B cell (primary cell): ENCODE data around the gene FZR1. TPM values are rescaled to one million over a fixed set of nuclear protein-coding genes. Genes with fewer than 3 reads are reported as not detected.
A peak's percentile ranks its signal among the peaks of the same experiment; 100 is the strongest.

Experiments used
- ATAC-seq: fragments of 200-7000 bp; cut with Tn5 transposase; one replicate; pipeline ENCODE4 v1.10.0; 2021; ENCODE audit warnings: low read depth, mild to moderate bottlenecking, moderate number of reproducible peaks, moderate library complexity
- CTCF ChIA-PET: fragments of 350-600 bp; sonication (Branson Sonifier 250); formaldehyde crosslinking; loops from one replicate; lab custom pipeline; 2021; ENCODE audit warnings: antibody characterized with exemption, inconsistent platforms; lab: Charles Lee
- POLR2A ChIA-PET: fragments of 350-600 bp; sonication (Branson Sonifier 250); formaldehyde crosslinking; loops from one replicate; lab custom pipeline; 2021; ENCODE audit warnings: antibody characterized with exemption; lab: Charles Lee
- DNase-seq: peaks from one replicate; pipeline ENCODE4 v3.0.0; 2013
- H2AFZ ChIP-seq: 2 replicates; pipeline ENCODE4 v1.6.1; 2012; ENCODE audit warnings: mild to moderate bottlenecking, low read depth, low read length; ENCODE audit not compliant: insufficient read depth, poor library complexity, severe bottlenecking
- H3K27ac ChIP-seq, 2 donors: 1 replicate in 1 of 2; 2 replicates in 1 of 2; pipeline ENCODE4 v1.5.1; 2012 to 2013; ENCODE audit warnings: low read length in 2 of 2, mild to moderate bottlenecking in 2 of 2, moderate library complexity in 1 of 2
- H3K27me3 ChIP-seq, 4 experiments: fragments of 200-600 bp in 1 of 4; sonication (generic) in 1 of 4; replicated peaks in 1 of 4; 1 replicate in 2 of 4; 2 replicates in 2 of 4; pipeline versions ENCODE4 v1.6.1 to v1.7.0; 2013 to 2016; ENCODE audit warnings: low read length in 3 of 4, mild to moderate bottlenecking in 2 of 4, mixed read lengths in 1 of 4, moderate library complexity in 1 of 4; ENCODE audit not compliant: insufficient read depth in 4 of 4, control insufficient read depth in 3 of 4; ENCODE audit errors: control extremely low read depth in 1 of 4
- H3K36me3 ChIP-seq, 2 experiments: replicated peaks in 1 of 2; 1 replicate in 1 of 2; 2 replicates in 1 of 2; pipeline versions ENCODE4 v1.6.1 to v1.7.1; 2013; ENCODE audit warnings: low read length in 1 of 2; ENCODE audit not compliant: insufficient read depth in 2 of 2, control insufficient read depth in 1 of 2; ENCODE audit errors: control extremely low read depth in 1 of 2, extremely low read depth in 1 of 2
- H3K4me1 ChIP-seq, 2 donors: fragments of 200-600 bp in 1 of 2; sonication (generic) in 1 of 2; 1 replicate in 1 of 2; 2 replicates in 1 of 2; pipeline versions ENCODE4 v1.5.1 to v1.6.1; 2013 to 2017; ENCODE audit warnings: low read length in 2 of 2; ENCODE audit not compliant: control insufficient read depth in 2 of 2, insufficient read depth in 2 of 2
- H3K4me2 ChIP-seq: replicated peaks from 2 replicates; pipeline ENCODE3; 2012; ENCODE audit warnings: mild to moderate bottlenecking, low read depth, low read length; ENCODE audit not compliant: poor library complexity, severe bottlenecking
- H3K4me3 ChIP-seq, 5 experiments: fragments of 200-600 bp in 1 of 5; sonication (generic) in 1 of 5; 1 replicate in 3 of 5; 2 replicates in 2 of 5; pipeline versions ENCODE4 v1.5.1 to v1.7.0; 2011 to 2016; ENCODE audit warnings: low read length in 4 of 5, mild to moderate bottlenecking in 4 of 5, low read depth in 2 of 5, control low read depth in 1 of 5, moderate library complexity in 1 of 5; ENCODE audit not compliant: insufficient read depth in 1 of 5; ENCODE audit errors: control extremely low read depth in 1 of 5, extremely low read depth in 1 of 5
- H3K79me2 ChIP-seq: fragments of 200-600 bp; sonication (generic); one replicate; pipeline ENCODE4 v1.6.0; 2016; ENCODE audit warnings: low read length; ENCODE audit not compliant: control insufficient read depth, insufficient read depth
- H3K9ac ChIP-seq: fragments of 200-600 bp; sonication (generic); 2 replicates; pipeline ENCODE4 v1.6.1; 2017; ENCODE audit warnings: mild to moderate bottlenecking, low read length, moderate library complexity
- H3K9me3 ChIP-seq, 3 donors: one replicate each; pipeline versions ENCODE4 v1.6.1 to v1.7.1; 2013; ENCODE audit warnings: low read length in 2 of 3; ENCODE audit not compliant: control insufficient read depth in 2 of 3, insufficient read depth in 1 of 3; ENCODE audit errors: control extremely low read depth in 1 of 3
- H4K20me1 ChIP-seq: 2 replicates; pipeline ENCODE4 v1.6.0; 2012; ENCODE audit warnings: mild to moderate bottlenecking, low read length; ENCODE audit not compliant: insufficient read depth, control insufficient read depth, poor library complexity, severe bottlenecking
- H3K27ac Mint-ChIP-seq: one replicate; pipeline ENCODE4 v1.8.0; 2021; ENCODE audit warnings: mixed read lengths
- H3K27me3 Mint-ChIP-seq: one replicate; pipeline ENCODE4 v1.8.0; 2021; ENCODE audit warnings: mixed read lengths
- H3K4me1 Mint-ChIP-seq: one replicate; pipeline ENCODE4 v1.8.0; 2021; ENCODE audit warnings: mixed read lengths
- H3K4me3 Mint-ChIP-seq: one replicate; pipeline ENCODE4 v1.8.0; 2021; ENCODE audit warnings: mixed read lengths
- H3K9me3 Mint-ChIP-seq: one replicate; pipeline ENCODE4 v1.8.0; 2022; ENCODE audit warnings: mixed read lengths; ENCODE audit not compliant: insufficient read depth
- CTCF ChIP-seq: fragments of 200-600 bp; IDR thresholded peaks from one replicate; pipeline ENCODE4 v1.8.0; 2022; ENCODE audit warnings: antibody characterized with exemption, mild to moderate bottlenecking
- EZH2 ChIP-seq: IDR thresholded peaks from 2 replicates; pipeline ENCODE4 v1.6.1; 2012; ENCODE audit warnings: borderline replicate concordance, low read depth, mild to moderate bottlenecking, moderate library complexity, low read length; ENCODE audit not compliant: insufficient read depth, poor library complexity, severe bottlenecking
- WGBS: methylation state at CpG from one replicate; pipeline ENCODE4 v1.1.5; 2013; ENCODE audit warnings: missing lambda C conversion rate; ENCODE audit not compliant: insufficient coverage; 5-methylcytosine and 5-hydroxymethylcytosine counted together
- intact Hi-C: fragments of 100-400 bp; cut with micrococcal nuclease; formaldehyde crosslinking; loops from one replicate; pipeline ENCODE4 v1.10.0; 2022
- polyA plus RNA-seq: library from polyadenylated mRNA; depleted of rRNA; stranded (reverse); fragments of >200 nt; gene quantifications from 2 replicates; pipeline ENCODE4 v1.2.3, GENCODE V29; 2012
- total RNA-seq, 2 donors: library from RNA; stranded (reverse); fragments of 120-200 nt in 1 of 2; gene quantifications; 1 replicate in 1 of 2; 2 replicates in 1 of 2; pipeline versions ENCODE4 v1.2.3 to v1.2.4, GENCODE V29; 2013 to 2022

FZR1 gene
- total and polyA plus RNA-seq, 2 donors (not counting 1 experiment from before 2014, with no cell fraction given): 83.5 to 96.1 TPM

- ATAC-seq (no peak), DNase-seq (no peak)
- Histone ChIP-seq H3K79me2 (no peaks in the 10 kb centered on the region), H3K36me3 (no peaks in the 10 kb centered on the region), H4K20me1 (no peaks in the 10 kb centered on the region), H3K27ac (no peak overlapping the region), H3K27me3 (peaks cover 0 to 3% (median 0%) of the 10 kb centered on the region in 4 experiments), H3K4me1 (no peaks in the 10 kb centered on the region), H3K9ac (no peak overlapping the region), H2AFZ (no peak overlapping the region), H3K4me3 (no peak overlapping the region), H3K4me2 (no peak overlapping the region), H3K9me3 (peaks cover 0 to 11% (median 3%) of the 10 kb centered on the region in 3 donors)
- Mint-ChIP-seq H3K4me3 (no peak overlapping the region), H3K27ac (no peak overlapping the region), H3K9me3 (peaks cover 3% of the 10 kb centered on the region), H3K27me3 (peaks cover 4% of the 10 kb centered on the region), H3K4me1 (no peaks in the 10 kb centered on the region)
- CTCF ChIA-PET: interaction anchor here (0.6 to 3.7 kb wide), 4 partner anchors 15 to 184 kb away, joined by 3 to 16 read pairs (median 6); no protein-coding TSS in a partner anchor
- intact Hi-C loops: no loop called here
- POLR2A ChIA-PET: interaction anchor here (0.7 kb wide), 1 partner anchor 166 kb away, joined by 6 read pairs; no protein-coding TSS in a partner anchor
- 71% methylated on average over 7 of the region's 11 CpGs for WGBS
- no peak for TF ChIP-seq CTCF
- TF ChIP-seq EZH2: no peak
Measured at GRCh38 chr19:3470500-3471128, 35.5 kb upstream of the FZR1 start.

GRCh38 chr19:3471954-3472655 is 34.0 kb upstream of the FZR1 start:
- H3K9me3 Mint-ChIP-seq: peaks cover 3% of the 10 kb centered on the region
- CTCF ChIA-PET: interaction anchor here (0.5 to 2.8 kb wide), 10 partner anchors 11 to 235 kb away, joined by 3 to 17 read pairs (median 4); partner anchors contain the start of gene TJP3
- TF ChIP-seq EZH2 (no peak), CTCF (peak; percentile 62)
- Histone ChIP-seq H3K9me3 (peaks cover 0 to 11% (median 3%) of the 10 kb centered on the region in 3 donors), H3K27me3 (peaks cover 0 to 5% (median 0%) of the 10 kb centered on the region in 4 experiments), H3K4me1 (no peaks in the 10 kb centered on the region), H3K27ac (no peak overlapping the region), H3K4me2 (no peak overlapping the region), H3K4me3 (no peak overlapping the region), H4K20me1 (no peaks in the 10 kb centered on the region), H3K36me3 (no peaks in the 10 kb centered on the region), H2AFZ (no peak overlapping the region), H3K9ac (no peak overlapping the region), H3K79me2 (no peaks in the 10 kb centered on the region)
- H3K4me1 Mint-ChIP-seq: no peaks in the 10 kb centered on the region
- H3K4me3 Mint-ChIP-seq: no peak overlapping the region
- no peak overlapping the region for H3K27ac Mint-ChIP-seq
- peaks cover 4% of the 10 kb centered on the region for H3K27me3 Mint-ChIP-seq
- intact Hi-C loops: no loop called here
- 35% methylated on average over 12 of the region's 24 CpGs for WGBS
- peak; percentile 53 for DNase-seq
- peak; percentile 47 for ATAC-seq
- POLR2A ChIA-PET: no interaction called here
